Muscle layer of duodenum (tissue), 2 donors: ENCODE measurements around the gene NR1H2.
"Not testable (repeated sequence)": the region's sequence is repeated elsewhere in the genome, so short reads cannot be mapped to it uniquely, and the experiment has no call there.

Experiments used
- H3K27ac ChIP-seq: one replicate; pipeline ENCODE4 v1.7.0; 2013; ENCODE audit warnings: mild to moderate bottlenecking, low read length
- H3K27me3 ChIP-seq: one replicate; pipeline ENCODE4 v1.7.0; 2013; ENCODE audit warnings: low read depth, mild to moderate bottlenecking, control low read depth, low read length
- H3K36me3 ChIP-seq, 2 donors: one replicate each; pipeline ENCODE4 v1.7.0; 2013; ENCODE audit warnings: low read length in 2 of 2, control low read depth in 1 of 2, mild to moderate bottlenecking in 1 of 2; ENCODE audit not compliant: insufficient read depth in 2 of 2, control insufficient read depth in 1 of 2
- H3K4me1 ChIP-seq, 2 donors: one replicate each; pipeline ENCODE4 v1.7.0; 2013; ENCODE audit warnings: low read length in 2 of 2, mild to moderate bottlenecking in 2 of 2, control low read depth in 1 of 2, moderate library complexity in 1 of 2; ENCODE audit not compliant: insufficient read depth in 2 of 2, control insufficient read depth in 1 of 2
- H3K4me3 ChIP-seq, 2 donors: one replicate each; pipeline ENCODE4 v1.7.0; 2013; ENCODE audit warnings: low read length in 2 of 2, low read depth in 1 of 2, mild to moderate bottlenecking in 1 of 2
- H3K9me3 ChIP-seq, 2 donors: one replicate each; pipeline ENCODE4 v1.7.0; 2013; ENCODE audit warnings: low read length in 2 of 2, control low read depth in 1 of 2, mild to moderate bottlenecking in 1 of 2; ENCODE audit not compliant: control insufficient read depth in 1 of 2
- donor health status: healthy.

The NR1H2 gene

DNA sequence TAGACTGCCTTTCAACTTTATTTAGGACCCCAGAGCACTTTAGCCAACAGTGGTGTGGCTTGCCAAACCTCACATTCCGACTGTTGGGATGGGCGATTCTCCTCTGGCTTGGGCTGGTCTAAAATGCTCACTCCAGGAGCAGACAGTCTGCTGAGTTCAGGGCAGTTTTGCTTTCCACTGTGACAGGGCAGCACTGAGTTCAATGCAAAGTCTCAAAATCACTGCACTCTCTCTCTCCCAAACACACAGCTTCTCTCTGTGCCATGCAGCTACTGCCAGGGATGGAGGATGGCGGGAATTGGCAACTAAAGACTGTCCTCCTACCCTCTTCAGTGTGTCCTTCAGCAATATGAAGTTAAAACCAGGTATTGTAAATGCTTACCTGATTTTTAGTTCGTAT lies 24.0 kb upstream of the NR1H2 start:
- Histone ChIP-seq H3K9me3 (no peaks in the 10 kb centered on the region), H3K27ac (no peak overlapping the region), H3K27me3 (no peaks in the 10 kb centered on the region), H3K36me3 (no peaks in the 10 kb centered on the region), H3K4me1 (no peaks in the 10 kb centered on the region), H3K4me3 (no peak overlapping the region)

DNA sequence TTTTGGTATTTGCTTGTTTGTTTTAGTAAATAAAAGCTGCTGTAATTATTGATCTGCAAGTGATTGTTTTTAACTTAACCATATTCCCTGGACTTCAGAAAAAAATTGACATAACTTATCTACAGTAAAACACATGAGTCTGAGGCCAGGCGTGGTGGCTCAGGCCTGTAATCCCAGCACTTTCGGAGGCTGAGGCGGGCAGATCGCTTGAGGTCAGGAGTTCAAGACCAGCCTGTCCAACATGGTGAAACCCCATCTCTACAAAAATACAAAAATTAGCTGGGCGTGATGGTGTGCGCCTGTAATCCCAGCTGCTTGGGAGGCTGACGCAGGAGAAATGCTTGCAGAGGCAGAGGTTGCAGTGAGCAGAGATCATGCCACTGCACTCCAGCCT lies 22.8 kb upstream of the NR1H2 start:
- H3K4me3 ChIP-seq, H3K27me3 ChIP-seq, H3K9me3 ChIP-seq, H3K27ac ChIP-seq, H3K4me1 ChIP-seq, H3K36me3 ChIP-seq: not testable (repeated sequence)

DNA sequence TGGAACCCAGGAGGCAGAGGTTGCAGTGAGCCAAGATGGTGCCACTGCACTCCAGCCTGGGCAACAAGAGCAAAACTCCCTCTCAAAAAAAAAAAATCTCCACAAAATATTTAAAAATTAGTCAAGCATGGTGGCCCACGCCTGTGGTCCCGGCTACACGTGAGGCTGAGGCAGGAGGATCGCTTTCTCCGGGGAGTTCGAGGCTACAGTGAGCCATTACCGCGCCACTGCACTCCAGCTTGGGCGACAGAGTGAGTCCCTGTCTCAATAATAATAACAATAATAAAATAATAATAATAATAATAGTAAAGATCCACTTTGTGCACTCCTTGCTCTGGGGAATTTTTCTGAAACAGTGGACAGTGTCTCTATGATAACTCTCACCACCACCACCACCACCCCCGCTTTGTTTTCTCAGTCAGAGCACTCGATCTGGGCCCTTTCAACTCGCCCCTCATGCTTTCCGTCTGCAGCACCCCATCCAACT lies 19.5 kb upstream of the NR1H2 start:
- no peak overlapping the region for H3K27ac ChIP-seq
- H3K4me3 ChIP-seq, result peak overlapping the region in 1 of 2 donors; percentile 63
- no peaks in the 10 kb centered on the region for H3K27me3 ChIP-seq
- peaks cover 0 to 2% of the 10 kb centered on the region in 2 donors for H3K4me1 ChIP-seq
- H3K36me3 ChIP-seq, result no peaks in the 10 kb centered on the region
- H3K9me3 ChIP-seq, result no peaks in the 10 kb centered on the region

DNA sequence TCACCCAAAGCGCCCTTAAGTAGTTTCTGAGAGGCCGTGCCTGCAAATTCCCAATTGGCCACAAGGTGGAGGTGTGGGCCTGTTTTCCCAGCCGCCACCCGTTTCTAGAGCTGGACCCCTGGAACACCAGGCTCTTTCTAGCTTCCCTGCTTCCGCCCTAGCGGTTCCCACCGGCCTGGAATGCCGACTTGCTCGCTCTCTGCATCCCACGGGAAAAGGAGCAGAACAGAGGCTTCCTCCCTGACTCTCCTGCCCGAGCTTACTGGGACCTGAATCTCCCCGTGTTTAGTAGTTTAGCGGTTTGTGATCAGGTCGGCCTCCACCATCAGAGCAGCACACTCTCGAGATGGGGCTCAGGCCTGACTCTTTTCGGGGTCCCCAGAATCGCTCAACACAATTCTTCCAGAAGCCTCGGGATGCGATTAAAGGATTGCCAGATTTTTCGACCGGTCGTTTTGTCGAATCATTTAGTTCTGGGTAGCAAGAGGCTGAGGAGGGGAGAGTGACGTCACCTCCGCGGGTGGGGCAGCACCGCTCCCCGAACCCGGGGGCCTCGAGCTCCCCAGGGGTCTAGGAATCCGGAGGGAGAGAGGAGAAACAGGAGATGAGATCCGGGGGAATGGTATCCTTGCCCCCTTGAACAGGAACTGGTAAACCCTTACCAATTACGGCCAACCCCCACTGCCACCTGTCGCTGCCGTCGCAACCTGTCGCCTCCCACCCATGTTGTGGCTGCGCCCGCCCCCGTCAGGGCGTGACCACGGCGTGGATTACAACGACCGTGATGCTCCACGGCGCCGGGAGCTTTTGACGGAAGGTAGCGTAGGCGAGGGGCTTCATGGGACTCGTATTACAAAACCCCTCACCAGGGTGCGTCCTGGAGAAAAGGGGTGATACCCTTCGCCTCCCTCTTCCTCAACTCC lies 18.8 kb upstream of the NR1H2 start:
- Histone ChIP-seq H3K4me3 (peak overlapping the region; percentile 63 to 76), H3K36me3 (no peaks in the 10 kb centered on the region), H3K27me3 (no peaks in the 10 kb centered on the region), H3K4me1 (peaks cover 0 to 2% of the 10 kb centered on the region in 2 donors), H3K27ac (peak overlapping the region; percentile 87), H3K9me3 (no peaks in the 10 kb centered on the region)

DNA sequence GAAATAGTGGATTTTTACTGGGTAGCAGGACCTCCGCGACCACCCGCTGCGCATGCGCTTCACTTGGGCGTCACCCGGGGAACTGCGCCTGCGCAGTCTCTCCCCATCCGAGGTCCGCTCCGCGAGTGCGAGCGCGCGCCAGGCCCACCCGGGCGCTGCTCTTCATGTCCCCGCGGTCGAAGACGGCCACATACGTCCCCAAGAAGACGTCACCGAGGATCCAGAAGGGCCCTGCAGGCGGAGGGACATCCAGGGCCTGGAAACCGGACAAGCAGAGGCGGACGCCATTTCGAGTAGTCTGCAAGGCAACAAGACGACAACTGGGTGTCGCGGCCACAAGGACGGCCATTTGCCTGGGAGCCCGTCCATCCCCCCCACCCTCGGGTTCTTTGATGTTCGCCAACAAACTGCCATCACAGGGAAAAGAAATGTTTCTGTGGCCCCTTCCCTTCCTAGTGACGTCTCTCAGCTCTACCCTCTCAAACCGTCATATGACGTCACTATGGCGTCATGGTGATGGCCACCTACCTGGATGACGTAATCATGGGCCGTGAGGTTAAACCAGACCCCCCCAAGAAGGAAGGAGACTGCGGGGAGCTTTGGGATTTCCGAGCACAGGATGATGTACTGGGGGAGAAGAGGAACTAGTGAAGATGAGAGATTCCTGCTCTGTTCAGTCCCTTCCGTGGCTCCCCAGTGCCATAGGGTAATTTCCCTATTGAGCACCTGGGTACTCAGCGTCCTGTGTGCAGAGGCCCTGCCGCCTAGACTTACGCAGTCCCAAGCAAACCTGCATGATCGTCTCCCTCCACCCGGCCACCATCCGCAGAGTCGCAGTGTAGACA lies 17.6 kb upstream of the NR1H2 start:
- Histone ChIP-seq H3K4me3 (peak overlapping the region; percentile 59 to 63), H3K4me1 (peaks cover 0 to 2% of the 10 kb centered on the region in 2 donors), H3K36me3 (no peaks in the 10 kb centered on the region), H3K27ac (no peak overlapping the region), H3K27me3 (no peaks in the 10 kb centered on the region), H3K9me3 (no peaks in the 10 kb centered on the region)

DNA sequence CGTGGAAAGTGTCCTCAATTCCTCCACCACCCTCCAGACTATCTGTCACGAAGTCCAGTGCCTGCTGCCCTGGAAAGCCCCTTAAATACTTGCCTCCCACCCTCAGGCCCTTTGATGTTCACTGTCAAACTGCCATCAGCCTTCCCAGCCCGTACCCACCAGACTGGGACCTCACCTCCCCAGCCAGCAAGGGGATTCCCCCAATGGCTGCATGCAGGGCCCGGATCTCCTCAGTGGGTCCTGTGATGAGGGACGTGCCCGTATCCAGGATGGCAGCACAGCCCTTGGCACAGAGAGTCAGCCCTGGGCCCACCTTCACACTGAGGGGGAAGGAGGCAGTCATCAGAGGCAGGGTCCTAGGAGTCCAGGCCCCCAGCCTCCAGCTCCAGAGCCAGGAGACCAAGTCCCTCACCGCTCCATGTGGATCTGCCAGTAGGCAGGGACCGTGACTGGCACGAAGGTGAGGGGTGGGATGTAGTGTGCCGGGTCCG lies 16.9 kb upstream of the NR1H2 start:
- no peak overlapping the region for H3K27ac ChIP-seq
- no peaks in the 10 kb centered on the region for H3K27me3 ChIP-seq

DNA sequence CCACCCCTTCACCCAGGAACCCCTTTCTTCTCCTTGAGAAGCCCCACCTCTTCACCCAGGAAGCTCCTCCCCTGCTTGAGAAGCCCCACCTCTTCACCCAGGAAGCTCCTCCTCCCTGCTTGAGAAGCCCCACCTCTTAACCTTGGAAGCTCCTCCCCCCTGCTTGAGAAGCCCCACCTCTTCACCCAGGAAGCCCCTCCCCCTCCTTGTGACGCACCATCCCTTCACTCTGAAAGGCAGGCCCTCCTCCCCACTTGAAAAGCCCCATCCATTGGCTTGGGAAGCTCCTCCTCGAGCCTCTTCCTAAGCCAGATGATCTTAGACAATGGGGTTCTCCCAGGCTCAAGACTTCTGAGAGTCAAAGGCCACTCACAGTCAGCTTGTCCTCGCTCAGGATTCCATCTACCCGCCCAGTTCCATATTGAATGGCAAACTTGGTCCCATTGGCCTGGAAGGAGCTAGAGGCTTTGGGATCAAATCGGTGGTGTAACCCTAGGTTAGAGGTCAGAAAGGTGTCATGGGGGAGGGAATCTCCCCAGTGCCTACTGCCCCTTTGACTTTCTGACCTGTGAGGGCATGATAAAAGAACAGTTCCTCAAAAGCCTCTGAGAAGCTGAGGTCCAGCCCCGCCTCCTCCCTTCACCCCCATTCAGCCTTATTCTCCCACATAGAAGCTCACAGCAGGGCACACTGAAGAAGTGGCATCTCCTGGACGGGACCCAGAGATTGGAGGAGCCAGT lies 14.8 kb upstream of the NR1H2 start:
- Histone ChIP-seq H3K27me3 (no peaks in the 10 kb centered on the region), H3K9me3 (no peaks in the 10 kb centered on the region), H3K36me3 (no peaks in the 10 kb centered on the region), H3K27ac (no peak overlapping the region), H3K4me3 (no peak overlapping the region), H3K4me1 (peaks cover 0 to 2% of the 10 kb centered on the region in 2 donors)

More for the DNA sequence above, 16.9 kb upstream of the NR1H2 start:
- Histone ChIP-seq H3K4me1 (peaks cover 0 to 2% of the 10 kb centered on the region in 2 donors), H3K9me3 (no peaks in the 10 kb centered on the region), H3K4me3 (no peak overlapping the region), H3K36me3 (no peaks in the 10 kb centered on the region)

DNA sequence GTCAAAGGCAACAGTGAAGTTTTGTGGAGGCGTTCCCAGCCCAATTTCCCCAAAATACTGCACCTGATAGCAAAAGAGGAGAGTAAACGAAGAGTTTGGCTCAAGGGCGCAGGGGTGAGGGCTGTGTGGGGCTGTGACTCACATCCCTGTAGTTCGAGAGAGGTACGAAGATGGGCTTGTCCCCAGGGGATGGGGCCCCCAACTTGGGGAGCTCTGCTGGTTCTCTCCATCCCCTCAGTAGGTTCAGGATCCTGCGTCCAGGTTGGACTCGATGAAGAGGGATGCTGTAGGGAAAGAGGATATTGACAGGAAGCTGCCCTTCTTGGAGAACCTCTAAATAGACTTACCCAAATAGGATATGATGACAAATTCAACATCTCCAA lies 14.2 kb upstream of the NR1H2 start:
- H3K27ac ChIP-seq, result no peak overlapping the region
- no peaks in the 10 kb centered on the region for H3K27me3 ChIP-seq
- no peaks in the 10 kb centered on the region for H3K9me3 ChIP-seq
- peaks cover 0 to 2% of the 10 kb centered on the region in 2 donors for H3K4me1 ChIP-seq
- no peaks in the 10 kb centered on the region for H3K36me3 ChIP-seq
- no peak overlapping the region for H3K4me3 ChIP-seq

DNA sequence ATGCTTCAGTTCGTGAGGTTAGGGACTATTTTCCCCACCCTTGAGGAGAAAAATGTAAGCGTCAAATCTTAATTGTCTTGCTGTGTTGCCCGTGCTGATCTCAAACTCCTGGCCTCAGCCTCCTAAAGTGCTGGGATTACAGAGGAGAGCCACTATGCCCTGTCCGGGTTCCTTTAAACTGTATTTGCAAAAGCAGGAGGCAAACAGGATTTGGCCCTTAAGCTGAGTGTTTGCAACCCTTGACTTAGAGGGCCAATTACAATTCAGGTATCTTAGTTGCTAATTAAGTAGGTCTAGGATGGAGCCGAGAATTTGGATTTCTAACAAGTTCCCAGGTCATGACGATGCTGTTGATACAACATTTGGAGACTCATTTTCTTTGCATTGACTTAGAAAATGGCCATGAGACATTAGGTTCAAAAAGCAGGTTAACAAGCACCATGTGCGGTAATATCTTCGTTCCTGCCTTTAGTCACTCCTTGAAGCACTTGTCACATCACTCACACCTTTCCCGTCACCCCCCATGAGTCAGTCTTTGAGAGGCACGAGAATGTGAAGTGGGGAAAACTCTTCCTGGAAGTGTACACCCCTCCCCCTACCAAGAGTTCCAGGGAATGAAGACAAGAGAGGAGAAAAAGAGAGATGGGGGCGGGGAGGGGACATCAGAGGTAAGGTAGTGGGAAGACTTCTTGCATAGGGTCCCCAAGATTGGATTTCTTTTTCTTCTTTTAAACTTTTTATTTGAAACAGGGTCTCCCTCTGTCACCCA lies 13.4 kb upstream of the NR1H2 start:
- Histone ChIP-seq H3K4me3 (no peak overlapping the region), H3K9me3 (no peaks in the 10 kb centered on the region), H3K27me3 (no peaks in the 10 kb centered on the region), H3K36me3 (no peaks in the 10 kb centered on the region), H3K27ac (no peak overlapping the region), H3K4me1 (peaks cover 0 to 2% of the 10 kb centered on the region in 2 donors)

DNA sequence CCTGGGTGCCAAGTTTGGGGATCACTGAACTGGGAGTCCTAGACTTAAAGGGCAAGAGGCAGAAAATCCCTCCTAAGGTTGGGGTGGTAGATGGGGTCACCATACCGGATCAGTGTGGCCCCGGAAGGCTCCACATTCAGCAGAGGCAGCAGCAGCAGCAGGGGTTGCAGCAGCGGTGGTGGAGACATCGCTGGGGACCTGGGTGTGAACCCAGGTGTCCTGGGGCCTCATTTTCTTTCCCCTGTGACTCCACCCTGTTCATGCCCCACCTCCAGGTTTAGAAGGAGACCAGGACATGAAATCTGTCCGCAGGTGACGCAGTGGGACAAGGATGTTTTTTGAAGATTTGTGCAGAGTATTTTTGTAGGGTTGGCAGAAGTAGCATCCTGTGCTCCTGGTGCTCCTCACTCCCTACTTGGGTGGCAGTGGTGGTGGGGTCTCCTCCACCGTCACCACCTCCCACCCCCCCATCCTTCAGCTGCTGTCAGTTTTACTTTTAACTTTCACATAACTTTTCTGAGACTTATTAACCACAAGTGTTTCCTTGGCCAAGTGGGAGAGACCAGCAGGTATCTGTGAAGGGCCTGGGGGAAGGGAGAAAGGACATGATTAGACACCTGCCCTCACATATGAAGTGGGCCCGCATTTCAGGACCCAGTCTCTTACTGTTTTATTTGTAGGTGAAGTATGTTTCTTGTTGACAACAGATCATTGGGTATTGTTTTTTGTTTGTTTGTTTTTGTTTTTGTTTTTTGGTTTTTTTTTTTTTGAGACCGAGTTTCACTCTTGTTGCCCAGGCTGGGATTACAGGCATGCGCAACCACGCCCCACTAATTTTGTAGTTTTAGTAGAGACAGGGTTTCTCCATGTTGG lies 10.6 kb upstream of the NR1H2 start, which contains the start of gene NAPSA:
TSS of gene NAPSA (minus strand) at position 206 of the 873 bp plus-strand sequence. CDS start at position 188, 18 bp downstream.
- H3K4me1 ChIP-seq, result no peaks in the 10 kb centered on the region
- H3K27ac ChIP-seq, result no peak within 1 kb of the TSS
- no peak within 1 kb of the TSS for H3K4me3 ChIP-seq
- H3K36me3 ChIP-seq, result no peaks in the 10 kb centered on the region
- no peaks in the 10 kb centered on the region for H3K9me3 ChIP-seq
- no peaks in the 10 kb centered on the region for H3K27me3 ChIP-seq
